Calu3 (cell line): ENCODE data around the gene NCAN. TPM values are rescaled to one million over a fixed set of nuclear protein-coding genes. Genes with fewer than 3 reads are reported as not detected.

Experiments used
- BruUV-seq: library from RNA; stranded (reverse); fragments of 400-500 nt; replicated peaks from 2 replicates; lab custom pipeline; 2021; lab: Mats Ljungman, UMichigan
- CTCF ChIA-PET: fragments of 300-600 bp; sonication (Branson Sonifier 250); formaldehyde crosslinking; loops from one replicate; lab custom pipeline; 2022; ENCODE audit warnings: antibody characterized with exemption; lab: Charles Lee
- DNase-seq: peaks from one replicate; pipeline ENCODE4 v3.0.0; 2022
- H3K27ac Mint-ChIP-seq: one replicate; pipeline ENCODE4 v1.8.0; 2022; ENCODE audit warnings: mixed read lengths; ENCODE audit not compliant: unreplicated experiment
- H3K27me3 Mint-ChIP-seq: one replicate; pipeline ENCODE4 v1.8.0; 2022; ENCODE audit warnings: mixed read lengths; ENCODE audit not compliant: unreplicated experiment
- H3K36me3 Mint-ChIP-seq: one replicate; pipeline ENCODE4 v1.8.0; 2022; ENCODE audit warnings: mild to moderate bottlenecking, moderate library complexity, mixed read lengths; ENCODE audit not compliant: insufficient read depth, unreplicated experiment
- H3K4me1 Mint-ChIP-seq: one replicate; pipeline ENCODE4 v1.8.0; 2022; ENCODE audit warnings: mild to moderate bottlenecking, low read depth, mixed read lengths; ENCODE audit not compliant: unreplicated experiment
- H3K4me3 Mint-ChIP-seq: one replicate; pipeline ENCODE4 v1.8.0; 2022; ENCODE audit warnings: mild to moderate bottlenecking, low read depth, moderate library complexity, mixed read lengths; ENCODE audit not compliant: unreplicated experiment
- H3K9me3 Mint-ChIP-seq: one replicate; pipeline ENCODE4 v1.8.0; 2022; ENCODE audit warnings: low read depth, mixed read lengths; ENCODE audit not compliant: unreplicated experiment
- CTCF ChIP-seq: fragments of 200-600 bp; IDR thresholded peaks from one replicate; pipeline ENCODE4 v1.8.0; 2022; ENCODE audit warnings: antibody characterized with exemption; ENCODE audit not compliant: unreplicated experiment
- intact Hi-C: fragments of 100-400 bp; cut with micrococcal nuclease; formaldehyde crosslinking; loops from one replicate; pipeline ENCODE4 v1.10.0; 2022; ENCODE audit not compliant: unreplicated experiment
- total RNA-seq: library from RNA; stranded (reverse); gene quantifications from 2 replicates; pipeline ENCODE4 v1.2.3, GENCODE V29; 2022

Gene NCAN
- total RNA-seq, 1 experiment from 2014 or later = not detected

GRCh38 chr19:19274716-19275565 is 63.2 kb downstream of the NCAN start:
- TF ChIP-seq CTCF = no peak

GRCh38 chr19:19276386-19276785 is 64.6 kb downstream of the NCAN start:
- peaks cover 27% of the 10 kb centered on the region for H3K27me3 Mint-ChIP-seq
- H3K4me3 Mint-ChIP-seq = no peak overlapping the region
- H3K9me3 Mint-ChIP-seq = no peaks in the 10 kb centered on the region

More at GRCh38 chr19:19274716-19275565, 63.2 kb downstream of the NCAN start:
- BruUV-seq = no TSS peak
- intact Hi-C loops = no loop called here
- H3K9me3 Mint-ChIP-seq = no peaks in the 10 kb centered on the region
- no peak for DNase-seq
- H3K4me3 Mint-ChIP-seq = no peak overlapping the region
- no peak overlapping the region for H3K27ac Mint-ChIP-seq
- H3K27me3 Mint-ChIP-seq = peaks cover 38% of the 10 kb centered on the region
- H3K4me1 Mint-ChIP-seq = no peaks in the 10 kb centered on the region
- peaks cover 5% of the 10 kb centered on the region for H3K36me3 Mint-ChIP-seq
- CTCF ChIA-PET = no interaction called here

GRCh38 chr19:19276851-19277250 is 65.1 kb downstream of the NCAN start:
- peaks cover 5% of the 10 kb centered on the region for H3K36me3 Mint-ChIP-seq
- H3K27me3 Mint-ChIP-seq = peaks cover 23% of the 10 kb centered on the region
- intact Hi-C loops = no loop called here
- BruUV-seq = no TSS peak
- no peak overlapping the region for H3K27ac Mint-ChIP-seq
- no peak for DNase-seq
- H3K4me1 Mint-ChIP-seq = no peaks in the 10 kb centered on the region
- TF ChIP-seq CTCF = no peak
- CTCF ChIA-PET = no interaction called here
- H3K4me3 Mint-ChIP-seq = no peak overlapping the region
- no peaks in the 10 kb centered on the region for H3K9me3 Mint-ChIP-seq

More at GRCh38 chr19:19276386-19276785, 64.6 kb downstream of the NCAN start:
- H3K4me1 Mint-ChIP-seq = no peaks in the 10 kb centered on the region
- no peak overlapping the region for H3K27ac Mint-ChIP-seq
- TF ChIP-seq CTCF = no peak
- intact Hi-C loops = no loop called here
- BruUV-seq = no TSS peak
- CTCF ChIA-PET = no interaction called here
- DNase-seq = no peak
- H3K36me3 Mint-ChIP-seq = peaks cover 5% of the 10 kb centered on the region

- TF ChIP-seq CTCF = no peak
- intact Hi-C loops = no loop called here
- BruUV-seq = no TSS peak
- peaks cover 5% of the 10 kb centered on the region for H3K36me3 Mint-ChIP-seq
- CTCF ChIA-PET = no interaction called here
- H3K4me1 Mint-ChIP-seq = no peaks in the 10 kb centered on the region
- no peak overlapping the region for H3K4me3 Mint-ChIP-seq
- DNase-seq = no peak
- no peak overlapping the region for H3K27ac Mint-ChIP-seq
- peaks cover 8% of the 10 kb centered on the region for H3K27me3 Mint-ChIP-seq
- no peaks in the 10 kb centered on the region for H3K9me3 Mint-ChIP-seq
These were observed 66.6 kb downstream of the NCAN start for GRCh38 chr19:19278315-19278714.
